Right forelimb (tissue), 1 donor: ENCODE data around the gene MRPL55.

Source experiments
- DNase-seq: peaks from one replicate; pipeline ENCODE4 v3.0.0-alpha.2; 2018

MRPL55 gene

DNA sequence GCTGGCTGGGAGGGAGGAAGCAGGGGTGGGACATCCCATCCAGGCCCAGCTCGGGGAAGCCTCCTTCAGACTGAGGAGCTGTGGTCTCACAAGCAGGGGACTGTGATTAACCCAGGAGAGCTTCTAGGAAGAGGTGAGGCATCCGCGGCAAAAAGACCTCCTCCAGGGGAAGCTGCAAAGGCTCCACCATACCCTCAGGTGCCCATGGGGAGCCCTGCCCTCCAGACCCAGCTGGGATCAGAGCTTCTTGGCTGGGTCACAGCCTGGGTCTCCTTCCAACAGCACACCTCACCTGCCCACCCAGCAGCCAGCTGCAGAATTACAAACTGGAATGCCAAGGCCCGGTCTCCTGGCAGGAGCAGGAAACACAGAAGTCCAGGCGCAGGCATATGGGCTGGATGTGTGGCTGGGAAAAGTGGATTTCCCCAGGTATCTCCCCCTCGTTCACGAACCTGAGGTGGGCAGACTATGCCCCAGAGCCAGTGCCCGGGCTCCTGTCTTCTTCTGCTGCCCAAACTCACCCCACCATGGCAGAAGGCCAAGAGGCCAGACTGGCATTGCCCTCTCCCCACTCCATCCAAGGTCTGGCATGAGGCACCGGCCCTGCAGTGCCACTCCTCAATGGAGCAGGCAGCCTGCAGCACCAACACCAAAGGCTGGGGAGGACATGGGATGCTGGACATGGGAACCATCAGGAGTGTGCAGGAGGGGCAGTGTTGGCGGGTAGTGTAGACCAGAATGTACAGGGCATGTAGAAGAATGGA is 42.0 kb downstream of the MRPL55 start:
- no peak for DNase-seq

DNA sequence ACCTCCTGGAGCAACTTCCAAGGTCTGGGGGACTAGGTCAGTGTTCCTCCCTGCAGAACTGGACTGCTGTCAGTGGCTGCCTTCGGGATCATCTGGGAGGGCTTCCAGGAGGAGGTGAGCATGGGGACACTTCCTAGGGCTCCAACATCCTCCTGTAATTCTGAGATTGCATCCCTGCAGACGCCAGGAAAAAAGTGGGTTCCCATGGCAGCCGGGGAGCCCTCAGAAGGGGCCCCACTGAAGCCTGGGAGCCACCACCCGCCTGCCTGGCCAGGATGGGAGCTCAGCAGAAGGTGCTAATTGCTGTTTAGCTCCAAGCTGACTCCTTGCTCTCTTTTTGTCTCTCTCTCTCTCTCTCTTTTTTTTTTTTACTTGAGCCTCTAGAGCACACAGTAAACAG is 42.7 kb downstream of the MRPL55 start:
- no peak for DNase-seq

DNA sequence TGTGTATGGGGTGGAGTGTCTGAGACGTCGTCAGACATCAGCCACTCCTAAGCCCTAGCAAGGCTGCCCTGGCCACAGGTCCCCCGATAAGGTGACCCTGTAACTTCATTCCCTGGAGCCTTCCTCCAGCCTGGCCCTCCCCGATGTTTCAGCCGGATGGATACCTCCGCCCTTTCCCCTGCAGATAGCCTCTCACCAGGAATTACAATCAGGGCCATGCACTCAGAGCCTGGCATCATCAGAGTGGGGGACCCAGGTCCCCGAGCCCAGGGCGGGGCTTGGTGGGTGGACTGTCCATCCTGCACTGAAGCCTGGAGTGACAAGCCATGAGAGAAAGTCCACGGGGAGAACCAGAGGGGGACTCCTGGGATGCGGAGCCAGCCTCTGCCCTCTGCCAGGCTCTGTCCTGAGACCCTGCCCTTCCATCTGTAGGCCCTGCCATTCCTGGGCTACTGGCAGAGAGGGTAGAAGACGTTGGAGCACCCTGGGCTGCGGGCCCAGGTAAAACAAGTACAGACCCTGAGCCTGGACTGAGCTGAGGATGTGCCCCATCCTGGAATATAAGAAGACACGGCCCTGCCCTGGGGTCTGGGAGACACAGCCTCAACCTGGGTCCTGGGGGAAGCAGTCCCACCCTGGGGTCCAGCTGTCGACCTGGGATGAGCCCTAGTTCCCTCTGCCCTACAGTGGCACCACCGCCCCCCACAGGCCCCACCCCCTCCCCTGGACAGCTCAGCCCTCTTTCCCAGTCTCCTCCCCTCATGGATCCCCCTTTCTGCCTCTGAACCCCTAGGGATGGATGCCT is 43.4 kb downstream of the MRPL55 start:
- DNase-seq, result no peak

DNA sequence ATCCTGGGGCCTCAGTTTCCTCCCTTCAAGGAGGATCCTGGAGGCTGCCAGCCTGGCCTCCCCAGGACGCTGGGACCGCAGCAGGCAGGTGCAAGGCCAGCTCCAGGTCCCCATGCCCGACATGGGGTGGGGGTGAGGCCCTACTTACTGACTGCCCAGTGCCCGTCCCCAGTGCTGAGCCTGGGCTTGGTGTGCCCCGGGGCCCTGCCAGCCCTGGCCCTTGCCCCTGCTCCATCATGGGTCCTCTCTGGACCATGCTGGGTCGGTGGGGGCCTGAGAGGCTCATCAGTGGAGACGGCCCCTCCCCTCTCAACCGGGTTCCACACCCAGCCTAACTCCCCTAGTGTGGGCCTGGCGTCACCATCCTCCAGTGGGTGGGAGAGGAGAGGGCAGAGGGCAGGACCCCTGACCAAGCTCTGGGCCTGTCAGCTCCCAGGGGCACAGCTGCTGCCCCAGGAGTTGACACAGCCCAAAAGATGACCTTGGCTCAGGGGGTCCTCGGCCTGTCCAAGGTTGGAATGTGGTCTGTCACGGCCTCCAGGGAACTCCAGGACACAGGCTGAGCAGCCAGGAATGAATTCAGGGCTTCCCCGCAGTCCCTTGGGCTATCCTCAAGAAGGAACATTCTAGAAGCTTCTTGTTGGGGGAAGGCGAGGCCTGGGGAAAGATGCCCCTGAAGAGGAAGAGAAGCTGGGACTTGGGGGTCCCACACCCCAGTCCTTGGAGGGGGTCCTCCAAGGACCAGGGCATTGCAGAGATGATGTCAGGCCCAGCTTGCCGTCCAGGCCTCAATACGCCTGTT is 44.2 kb downstream of the MRPL55 start:
- DNase-seq, result no peak

DNA sequence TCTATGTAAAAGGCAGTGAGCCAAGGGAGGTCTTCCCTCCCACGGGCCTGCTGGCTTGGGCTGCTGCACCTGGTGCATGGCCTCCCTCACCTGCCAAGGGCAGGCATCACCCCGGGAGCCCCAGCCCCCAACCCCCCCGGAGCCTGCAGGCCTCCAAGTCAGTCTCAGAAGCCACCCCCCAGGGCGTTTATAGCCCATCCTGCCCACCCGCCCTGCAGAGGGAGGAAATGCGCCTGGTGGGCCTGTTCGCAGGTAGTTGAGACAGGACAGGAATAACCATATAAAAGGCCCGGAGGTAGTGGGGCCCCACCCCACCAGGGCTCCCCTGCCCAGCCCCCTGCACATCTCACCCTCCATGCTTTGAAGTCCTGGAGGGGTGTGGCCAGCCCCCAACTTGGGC is 44.8 kb downstream of the MRPL55 start:
- no peak for DNase-seq

DNA sequence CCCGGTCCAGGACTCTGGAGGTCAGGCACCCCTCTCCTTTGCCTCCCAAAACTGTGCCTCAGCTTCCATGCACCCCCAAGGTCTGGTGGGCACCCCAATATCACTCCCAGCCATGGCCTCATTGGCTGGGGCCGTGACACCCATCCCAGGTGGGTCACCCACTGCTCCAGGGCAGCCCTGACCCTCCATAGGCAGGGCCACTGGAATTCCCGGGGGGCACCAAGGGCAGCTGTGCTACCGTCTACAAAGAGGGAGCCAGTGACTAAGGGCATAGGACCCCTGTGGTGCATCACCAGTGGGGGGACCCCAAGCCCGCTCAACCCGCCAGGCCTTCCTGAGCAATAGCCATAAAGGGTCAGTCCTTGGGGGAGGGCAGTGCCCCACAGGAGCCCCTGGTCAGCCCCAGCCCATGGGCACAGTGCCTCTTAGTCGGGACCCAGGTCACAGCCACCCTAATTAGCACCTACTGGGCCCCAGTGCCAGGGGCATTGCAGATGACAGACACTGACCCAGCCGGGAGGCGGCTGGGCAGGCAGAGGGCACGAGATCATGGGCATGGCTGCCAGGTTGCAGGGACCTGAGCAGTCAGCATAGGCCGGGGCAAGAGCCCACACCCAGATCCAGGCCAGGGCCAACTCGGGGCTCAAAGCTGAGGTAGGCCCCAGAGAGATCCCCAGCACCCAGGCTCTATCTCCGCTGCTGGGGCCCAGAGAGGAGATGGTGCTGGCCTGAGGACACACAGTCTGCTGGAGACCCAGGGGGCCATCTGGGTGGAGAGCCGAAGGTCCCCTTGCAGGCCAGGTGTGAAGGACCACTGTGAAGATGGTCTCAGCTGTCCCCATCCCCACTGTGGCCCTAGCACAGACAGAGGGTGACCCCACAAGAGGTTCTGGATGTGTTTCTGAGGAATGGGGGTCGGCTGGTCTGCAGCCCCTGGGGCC is 45.6 kb downstream of the MRPL55 start:
- DNase-seq, result no peak

DNA sequence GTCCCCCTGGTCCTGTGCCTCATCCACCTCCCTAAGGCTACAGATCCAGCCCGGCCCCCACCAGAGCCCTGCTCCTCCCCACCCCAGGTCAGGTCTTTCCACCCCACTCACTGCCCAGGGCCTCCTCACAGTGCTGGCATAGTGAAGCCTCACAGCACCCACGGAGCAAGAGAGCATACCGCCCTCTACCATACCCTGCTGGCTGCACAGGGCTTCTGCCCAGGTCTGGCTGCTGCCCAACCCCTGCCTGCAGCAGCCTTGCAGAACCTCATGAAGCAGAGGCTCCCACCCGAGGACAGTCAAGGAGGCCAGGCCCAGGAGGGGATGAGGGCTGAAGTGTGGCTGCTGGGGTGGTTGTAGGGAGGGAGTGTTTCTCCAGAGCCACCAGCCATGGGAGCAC is 46.3 kb downstream of the MRPL55 start:
- DNase-seq, result no peak

DNA sequence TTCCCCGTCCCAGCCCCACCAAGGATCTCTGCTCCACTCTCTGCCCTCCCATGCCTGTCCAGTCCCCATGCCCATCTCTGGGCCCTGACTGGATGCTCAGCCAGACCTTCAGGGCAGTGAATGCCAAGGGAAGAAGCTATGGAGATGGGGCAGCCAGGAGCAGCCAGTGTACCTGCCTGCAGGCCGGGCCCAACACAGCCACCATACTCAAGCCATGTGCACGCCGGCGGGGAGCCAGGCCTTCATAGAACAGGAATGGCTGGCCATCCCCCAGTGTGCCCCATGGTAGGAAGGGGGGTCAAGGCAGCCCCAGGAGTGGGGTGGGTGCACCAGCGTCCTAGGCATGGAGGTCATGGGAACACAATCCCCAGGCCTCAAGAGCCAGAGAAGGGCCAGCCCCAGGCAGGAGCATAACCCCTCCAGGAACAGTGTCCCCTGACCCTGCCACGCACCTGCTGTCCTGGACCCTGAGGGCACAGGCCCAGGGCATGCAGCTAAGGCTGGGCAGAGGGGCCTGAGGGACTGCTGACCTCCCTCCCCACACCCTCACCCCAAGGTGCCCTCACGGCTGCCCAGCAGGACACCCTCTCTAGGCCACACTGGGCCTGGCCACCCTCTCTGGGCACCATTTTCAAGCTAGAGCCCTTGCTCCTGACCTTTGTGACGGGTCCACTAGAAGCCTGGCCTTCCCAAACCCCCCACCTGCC is 46.9 kb downstream of the MRPL55 start:
- no peak for DNase-seq

DNA sequence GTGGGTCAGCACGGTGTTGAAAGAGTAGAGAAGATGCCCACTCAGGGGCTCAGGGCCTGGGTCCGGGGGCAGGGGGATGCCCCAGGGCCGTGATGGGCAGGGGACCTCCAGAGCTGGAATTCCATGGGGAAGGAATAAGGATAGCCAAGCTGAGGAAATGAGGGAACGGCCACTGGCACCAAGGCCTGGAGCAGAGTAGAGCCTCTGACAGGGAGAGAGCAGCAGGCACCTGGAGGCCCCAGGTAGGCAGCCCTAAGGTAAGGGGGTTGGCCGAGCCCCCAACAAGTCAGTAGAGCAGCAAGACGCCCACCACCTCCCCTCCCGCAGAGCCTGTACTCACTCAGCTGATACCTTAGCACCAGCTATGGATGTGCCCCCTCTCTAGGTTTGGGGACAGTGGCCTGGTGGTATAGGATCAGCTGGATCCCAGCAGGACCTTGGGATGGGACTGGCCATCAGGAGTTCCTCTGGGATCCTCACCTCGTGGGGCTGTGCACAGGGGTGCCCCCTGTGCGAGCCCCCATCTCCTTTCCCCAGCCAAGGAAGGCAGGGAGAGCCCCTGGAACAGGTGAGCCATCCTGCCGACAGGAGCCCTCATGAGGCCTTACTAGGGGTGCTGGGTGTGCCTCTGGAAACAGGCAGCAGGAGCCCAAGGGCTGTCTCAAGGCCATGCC is 47.6 kb downstream of the MRPL55 start:
- no peak for DNase-seq

DNA sequence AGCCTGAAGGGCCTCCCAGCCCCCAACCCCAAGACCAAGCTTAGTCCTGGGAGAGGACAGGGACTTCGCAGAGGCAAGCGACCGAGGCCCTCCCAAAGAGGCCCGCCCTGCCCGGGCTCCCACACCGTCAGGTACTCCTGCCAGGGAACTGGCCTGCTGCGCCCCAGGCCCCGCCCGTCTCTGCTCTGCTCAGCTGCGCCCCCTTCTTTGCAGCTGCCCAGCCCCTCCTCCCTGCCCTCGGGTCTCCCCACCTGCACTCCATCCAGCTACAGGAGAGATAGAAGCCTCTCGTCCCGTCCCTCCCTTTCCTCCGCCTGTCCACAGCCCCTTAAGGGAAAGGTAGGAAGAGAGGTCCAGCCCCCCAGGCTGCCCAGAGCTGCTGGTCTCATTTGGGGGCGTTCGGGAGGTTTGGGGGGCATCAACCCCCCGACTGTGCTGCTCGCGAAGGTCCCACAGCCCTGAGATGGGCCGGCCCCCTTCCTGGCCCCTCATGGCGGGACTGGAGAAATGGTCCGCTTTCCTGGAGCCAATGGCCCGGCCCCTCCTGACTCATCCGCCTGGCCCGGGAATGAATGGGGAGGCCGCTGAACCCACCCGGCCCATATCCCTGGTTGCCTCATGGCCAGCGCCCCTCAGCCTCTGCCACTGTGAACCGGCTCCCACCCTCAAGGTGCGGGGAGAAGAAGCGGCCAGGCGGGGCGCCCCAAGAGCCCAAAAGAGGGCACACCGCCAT is 48.5 kb downstream of the MRPL55 start:
- DNase-seq, result no peak

DNA sequence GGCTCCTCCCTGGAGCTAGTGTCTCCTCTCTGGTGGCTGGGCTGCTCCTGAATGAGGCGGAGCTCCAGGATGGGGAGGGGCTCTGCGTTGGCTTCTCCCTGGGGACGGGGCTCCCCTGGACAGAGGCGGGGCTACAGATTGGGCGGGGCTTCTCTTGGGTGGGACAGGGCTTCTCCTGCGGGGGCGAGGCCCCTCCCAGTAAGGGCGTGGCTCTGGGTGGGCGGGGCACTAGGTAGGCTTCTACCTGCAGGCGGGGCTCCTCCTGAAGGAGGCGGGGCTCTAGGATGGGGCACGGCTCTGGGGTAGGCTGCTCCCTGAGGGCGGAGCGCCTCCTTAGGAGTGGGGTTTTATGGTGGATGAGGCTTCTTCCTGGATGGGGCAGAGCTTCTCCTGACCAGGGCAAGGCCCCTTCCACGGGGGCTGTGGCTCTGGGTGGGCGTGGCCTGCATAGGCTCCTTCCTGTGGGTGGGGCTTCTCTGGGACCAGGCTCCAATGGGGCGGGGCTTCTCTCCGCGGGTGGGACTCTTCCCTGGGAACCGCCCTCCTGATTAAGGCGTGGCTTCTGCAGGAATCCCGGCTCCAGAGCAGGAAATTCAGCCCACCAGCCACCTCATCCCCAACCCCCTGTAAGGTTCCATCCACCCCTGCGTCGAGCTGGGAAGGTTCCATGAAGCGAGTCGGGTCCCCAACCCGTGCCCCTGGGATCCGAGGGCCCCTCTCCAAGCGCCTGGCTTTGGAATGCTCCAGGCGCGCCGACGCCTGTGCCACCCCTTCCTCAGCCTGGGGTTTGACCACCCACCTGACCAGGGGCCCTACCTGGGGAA is 49.3 kb downstream of the MRPL55 start:
- DNase-seq, result no peak

DNA sequence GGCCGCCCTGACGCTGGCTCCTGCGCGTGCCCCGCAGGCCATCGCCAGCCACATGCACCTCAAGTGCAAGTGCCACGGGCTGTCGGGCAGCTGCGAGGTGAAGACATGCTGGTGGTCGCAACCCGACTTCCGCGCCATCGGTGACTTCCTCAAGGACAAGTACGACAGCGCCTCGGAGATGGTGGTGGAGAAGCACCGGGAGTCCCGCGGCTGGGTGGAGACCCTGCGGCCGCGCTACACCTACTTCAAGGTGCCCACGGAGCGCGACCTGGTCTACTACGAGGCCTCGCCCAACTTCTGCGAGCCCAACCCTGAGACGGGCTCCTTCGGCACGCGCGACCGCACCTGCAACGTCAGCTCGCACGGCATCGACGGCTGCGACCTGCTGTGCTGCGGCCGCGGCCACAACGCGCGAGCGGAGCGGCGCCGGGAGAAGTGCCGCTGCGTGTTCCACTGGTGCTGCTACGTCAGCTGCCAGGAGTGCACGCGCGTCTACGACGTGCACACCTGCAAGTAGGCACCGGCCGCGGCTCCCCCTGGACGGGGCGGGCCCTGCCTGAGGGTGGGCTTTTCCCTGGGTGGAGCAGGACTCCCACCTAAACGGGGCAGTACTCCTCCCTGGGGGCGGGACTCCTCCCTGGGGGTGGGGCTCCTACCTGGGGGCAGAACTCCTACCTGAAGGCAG is 50.0 kb downstream of the MRPL55 start:
- no peak for DNase-seq

DNA sequence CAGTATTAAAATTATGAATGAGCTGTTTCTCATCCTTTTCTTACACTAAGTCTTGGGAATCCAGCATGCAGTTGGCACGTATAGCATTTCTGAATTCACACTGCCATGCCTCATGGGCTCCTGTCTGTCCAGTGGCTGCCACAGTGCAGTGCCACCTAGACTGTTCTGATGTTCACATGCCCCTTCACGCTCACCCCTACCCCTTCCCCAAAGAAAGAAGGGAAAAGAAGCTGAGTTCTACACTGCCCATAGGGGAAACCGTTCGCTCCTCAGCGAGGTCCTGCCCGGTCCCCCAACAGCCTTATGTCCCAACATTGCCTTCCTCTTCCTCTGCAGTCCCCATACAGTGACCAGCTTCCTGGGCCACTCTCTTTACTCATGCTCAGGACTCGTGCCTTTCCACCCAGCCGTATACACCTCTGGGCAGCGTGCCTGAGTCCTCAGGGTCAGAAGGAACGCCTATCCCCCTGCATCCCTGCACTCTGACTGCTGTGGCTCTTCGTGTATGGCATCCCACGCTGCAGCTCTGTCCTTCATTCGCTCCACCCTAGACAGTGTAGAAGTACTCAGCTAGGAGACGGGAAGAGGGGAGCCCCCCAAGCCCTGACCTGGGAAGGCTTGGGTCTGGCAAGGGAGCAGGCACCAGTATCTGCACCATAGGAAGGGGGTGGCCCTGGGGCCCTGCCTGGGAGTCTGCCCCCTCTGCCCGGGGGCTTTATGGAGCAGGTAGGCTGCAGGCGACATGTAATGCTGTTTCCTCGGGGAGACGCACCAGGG is 50.7 kb downstream of the MRPL55 start:
- no peak for DNase-seq
